ENCODE measurements around the gene ASIC1.

The ASIC1 gene

DNA sequence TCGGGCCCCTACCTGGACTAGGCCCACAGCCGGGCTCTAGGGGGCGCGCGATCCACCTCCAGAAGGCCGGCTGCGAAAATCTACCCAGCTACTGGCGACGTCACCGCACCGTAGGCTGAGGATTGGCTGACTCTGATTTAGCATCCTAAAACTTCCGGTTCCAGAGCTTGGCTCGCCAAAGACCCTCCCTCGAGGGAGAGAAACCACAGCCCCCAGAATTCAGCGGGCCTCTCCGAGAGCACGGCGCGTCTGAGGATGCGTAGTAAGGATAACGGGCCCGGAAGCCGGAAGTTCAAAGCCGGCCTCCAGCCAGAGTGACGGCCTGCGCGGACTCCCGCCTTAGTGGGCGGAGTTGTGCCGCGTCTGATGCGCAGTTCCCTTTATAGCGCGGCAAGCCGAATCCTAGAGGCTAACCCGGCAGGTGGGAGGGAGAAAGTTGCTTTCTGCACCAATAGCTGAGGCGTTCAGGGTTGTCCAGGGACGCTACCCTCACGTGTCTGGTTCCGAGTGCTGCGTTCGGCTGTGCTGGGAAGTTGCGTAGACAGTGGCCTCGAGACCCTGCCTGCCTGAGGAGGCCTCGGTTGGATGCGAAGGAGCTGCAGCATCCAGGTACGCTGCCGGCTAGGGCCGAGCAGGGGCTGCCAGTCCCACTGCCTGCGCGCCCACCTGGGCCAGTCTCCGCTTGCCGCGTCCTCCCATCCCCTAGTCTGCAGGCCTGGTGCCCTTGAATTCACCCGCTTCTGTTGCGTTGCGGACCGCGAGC, 54.5 kb downstream of the ASIC1 start, which contains the start of gene COX14:
Gene COX14, plus strand, starts transcription at position 544 of the 763 bp plus-strand sequence. CDS start 7,808 bp downstream, outside the sequence.
- TF ChIP-seq, protein P1, sequence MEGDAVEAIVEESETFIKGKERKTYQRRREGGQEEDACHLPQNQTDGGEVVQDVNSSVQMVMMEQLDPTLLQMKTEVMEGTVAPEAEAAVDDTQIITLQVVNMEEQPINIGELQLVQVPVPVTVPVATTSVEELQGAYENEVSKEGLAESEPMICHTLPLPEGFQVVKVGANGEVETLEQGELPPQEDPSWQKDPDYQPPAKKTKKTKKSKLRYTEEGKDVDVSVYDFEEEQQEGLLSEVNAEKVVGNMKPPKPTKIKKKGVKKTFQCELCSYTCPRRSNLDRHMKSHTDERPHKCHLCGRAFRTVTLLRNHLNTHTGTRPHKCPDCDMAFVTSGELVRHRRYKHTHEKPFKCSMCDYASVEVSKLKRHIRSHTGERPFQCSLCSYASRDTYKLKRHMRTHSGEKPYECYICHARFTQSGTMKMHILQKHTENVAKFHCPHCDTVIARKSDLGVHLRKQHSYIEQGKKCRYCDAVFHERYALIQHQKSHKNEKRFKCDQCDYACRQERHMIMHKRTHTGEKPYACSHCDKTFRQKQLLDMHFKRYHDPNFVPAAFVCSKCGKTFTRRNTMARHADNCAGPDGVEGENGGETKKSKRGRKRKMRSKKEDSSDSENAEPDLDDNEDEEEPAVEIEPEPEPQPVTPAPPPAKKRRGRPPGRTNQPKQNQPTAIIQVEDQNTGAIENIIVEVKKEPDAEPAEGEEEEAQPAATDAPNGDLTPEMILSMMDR (conservative IDR thresholded peaks at IDR 0.05), result peak; percentile 99
- peak within 1 kb of the TSS; percentile 88 for H3K27ac ChIP-seq

DNA sequence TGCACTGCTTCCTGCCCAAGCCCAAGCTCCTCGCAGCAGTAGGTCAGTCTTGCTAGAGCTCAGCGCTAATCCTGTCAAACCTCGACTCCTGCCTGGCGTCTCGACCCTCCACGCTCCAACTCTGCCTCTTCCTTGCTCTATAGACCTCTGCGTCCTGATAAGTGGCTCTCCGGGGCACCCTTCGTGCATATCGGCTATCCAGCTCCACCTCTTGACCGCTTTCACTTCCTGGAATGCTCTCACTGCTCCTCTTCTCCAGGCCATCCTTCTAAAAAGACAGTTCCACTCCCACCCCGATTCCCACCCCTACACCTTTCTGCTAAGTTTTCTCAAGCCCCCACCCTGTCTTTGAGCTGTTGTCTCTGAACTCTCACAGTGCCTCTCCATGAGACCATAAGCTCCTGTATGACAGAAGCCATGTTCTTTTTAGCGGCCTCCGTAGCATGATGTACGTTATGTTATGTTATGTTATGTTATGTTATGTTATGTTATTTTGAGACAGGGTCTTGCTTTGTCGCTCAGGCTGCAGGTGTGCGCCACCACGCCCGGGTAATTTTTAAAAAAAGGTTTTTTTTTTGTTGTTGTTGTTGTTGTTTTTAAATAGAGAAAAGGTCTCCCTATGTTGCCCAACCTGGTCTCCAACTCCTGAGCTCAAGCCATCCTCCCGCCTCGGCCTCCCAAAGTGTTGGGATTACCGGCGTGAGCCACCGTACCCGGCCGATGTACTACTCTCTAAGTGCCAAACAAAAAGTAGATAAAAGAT, 55.2 kb downstream of the ASIC1 start:
- TF ChIP-seq, protein P1 (conservative IDR thresholded peaks at IDR 0.05), result no peak
- H3K27ac ChIP-seq, result peak overlapping the region; percentile 88

DNA sequence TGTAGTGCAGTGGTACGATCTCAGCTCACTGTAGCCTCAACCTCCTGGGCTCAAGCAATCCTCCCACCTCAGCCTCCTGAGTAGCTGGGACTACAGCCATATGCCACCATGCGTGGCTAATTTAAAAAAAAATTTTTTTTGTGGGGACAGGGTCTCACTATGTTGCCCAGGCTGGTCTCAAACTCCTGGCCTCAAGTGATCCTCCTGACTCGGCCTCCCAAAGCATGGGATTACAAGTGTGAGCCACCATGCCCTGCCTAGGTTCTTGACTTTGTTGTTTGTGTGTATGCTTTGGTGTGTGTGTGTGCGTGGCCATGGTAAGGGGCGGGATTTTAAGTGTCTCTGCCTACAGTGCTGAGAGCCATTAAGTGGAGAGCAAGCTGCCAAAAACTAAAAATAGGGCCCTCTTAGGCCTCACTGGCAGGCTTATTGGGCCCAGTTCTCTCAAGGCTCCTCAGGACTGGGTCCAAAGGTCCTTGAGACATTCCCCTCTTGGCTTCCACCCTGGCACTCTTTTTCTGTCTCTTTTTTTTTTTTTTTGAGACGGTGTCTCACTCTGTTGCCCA, 59.7 kb downstream of the ASIC1 start:
- TF ChIP-seq, protein P1 (conservative IDR thresholded peaks at IDR 0.05), result no peak

DNA sequence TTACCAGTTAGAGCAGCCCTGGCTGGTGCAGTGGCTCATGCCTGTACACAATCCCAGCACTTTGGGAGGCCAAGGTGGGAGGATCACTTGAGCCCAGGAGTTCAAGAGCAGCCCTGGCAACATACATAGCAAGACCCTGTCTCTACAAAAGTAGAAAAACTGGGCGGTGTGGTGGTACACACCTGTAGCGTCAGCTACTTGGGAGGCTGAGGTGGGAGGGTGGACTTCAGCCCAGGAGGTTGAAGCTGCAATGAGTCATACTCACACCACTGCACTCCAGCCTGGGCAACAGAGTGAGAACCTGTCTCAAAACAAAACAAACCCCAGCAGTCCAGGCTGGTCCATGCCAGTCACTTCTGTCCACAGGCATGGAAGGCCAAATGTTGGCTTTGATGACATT, 62.0 kb downstream of the ASIC1 start:
- TF ChIP-seq, protein P1 (conservative IDR thresholded peaks at IDR 0.05), result no peak
- no peak overlapping the region for H3K27ac ChIP-seq

More for the DNA sequence above, 59.7 kb downstream of the ASIC1 start:
- H3K27ac ChIP-seq, result no peak overlapping the region

DNA sequence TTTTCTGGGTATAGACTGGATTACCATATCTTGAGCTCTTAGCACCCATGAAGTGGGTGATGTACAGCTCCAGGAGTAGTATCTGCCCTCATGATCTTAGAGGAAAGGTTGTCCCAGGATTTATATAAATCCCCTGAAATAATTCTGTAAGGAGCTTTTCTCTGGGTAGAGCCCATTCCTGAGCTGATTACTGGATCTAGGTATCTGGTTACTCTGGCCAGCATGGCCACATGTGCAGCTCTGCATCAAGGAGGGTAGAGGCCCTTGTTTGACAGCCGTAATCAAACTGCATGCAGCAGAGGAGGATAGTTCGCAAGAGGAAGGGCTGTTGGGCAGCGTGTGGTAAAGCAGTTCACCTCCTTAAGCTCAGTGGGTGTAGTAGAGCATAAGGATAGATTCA, 63.1 kb downstream of the ASIC1 start:
- TF ChIP-seq, protein P1 (conservative IDR thresholded peaks at IDR 0.05), result no peak
- H3K27ac ChIP-seq, result no peak overlapping the region

DNA sequence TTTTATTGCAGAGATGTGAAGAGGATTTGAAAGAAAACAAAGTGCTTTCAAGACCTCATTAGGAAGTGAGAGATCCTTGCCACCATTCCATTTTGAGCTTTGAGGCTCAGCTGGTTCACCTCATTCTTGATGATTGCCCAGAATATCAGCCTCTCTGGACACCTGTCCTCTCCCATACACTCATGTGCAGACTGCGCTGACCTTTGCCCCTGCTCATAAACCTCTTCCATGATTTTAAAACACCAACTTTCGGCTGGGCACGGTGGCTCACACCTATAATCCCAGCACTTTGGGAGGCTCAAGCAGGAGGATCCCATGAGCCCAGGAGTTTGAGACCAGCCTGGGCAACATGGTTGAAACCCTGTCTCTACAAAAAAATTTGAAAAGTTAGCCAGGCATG, 63.6 kb downstream of the ASIC1 start:
- H3K27ac ChIP-seq, result no peak overlapping the region

More for the DNA sequence above, 63.6 kb downstream of the ASIC1 start:
- TF ChIP-seq, protein P1 (conservative IDR thresholded peaks at IDR 0.05), result no peak
